Heart left ventricle (tissue), 16 donors: ENCODE results near the gene MTRF1L. TPM values are rescaled to one million over a fixed set of nuclear protein-coding genes. Genes with fewer than 3 reads are reported as not detected.
A peak's percentile ranks its signal among the peaks of the same experiment; 100 is the strongest.

Experiments used
- ATAC-seq, 4 donors: fragments of 200-7000 bp; cut with Tn5 transposase; one replicate each; pipeline ENCODE4 v1.9.1; 2020 to 2022; ENCODE audit warnings: moderate library complexity in 4 of 4, mild to moderate bottlenecking in 3 of 4, moderate number of reproducible peaks in 1 of 4
- DNase-seq, 5 donors: peaks; one replicate each; pipeline ENCODE4 v3.0.0-alpha.2; 2020
- H3K27ac ChIP-seq, 12 donors: fragments of 200-600 bp; sonication (generic) in 4 of 12; one replicate each; pipeline versions ENCODE4 v1.5.0 to v1.8.0; 2016 to 2022; ENCODE audit warnings: mild to moderate bottlenecking in 2 of 12
- H3K27me3 ChIP-seq, 9 donors: fragments of 200-600 bp; sonication (generic) in 2 of 9; one replicate each; pipeline versions ENCODE4 v1.5.1 to v1.8.0; 2016 to 2022; ENCODE audit warnings: mild to moderate bottlenecking in 3 of 9
- H3K36me3 ChIP-seq, 9 donors: fragments of 200-600 bp; sonication (generic) in 2 of 9; one replicate each; pipeline versions ENCODE4 v1.5.0 to v1.8.0; 2018 to 2022; ENCODE audit warnings: mild to moderate bottlenecking in 2 of 9
- H3K4me1 ChIP-seq, 12 donors: fragments of 200-600 bp; sonication (generic) in 4 of 12; one replicate each; pipeline versions ENCODE4 v1.5.0 to v1.8.0; 2016 to 2022; ENCODE audit warnings: mild to moderate bottlenecking in 3 of 12
- H3K4me3 ChIP-seq, 12 donors: fragments of 200-600 bp; sonication (generic) in 4 of 12; one replicate each; pipeline versions ENCODE4 v1.5.0 to v1.8.0; 2017 to 2022; ENCODE audit warnings: mild to moderate bottlenecking in 9 of 12, moderate library complexity in 4 of 12
- H3K9me3 ChIP-seq, 12 donors: fragments of 200-600 bp; sonication (generic) in 4 of 12; one replicate each; pipeline versions ENCODE4 v1.5.0 to v1.8.0; 2016 to 2022; ENCODE audit warnings: mild to moderate bottlenecking in 1 of 12
- CTCF ChIP-seq, 12 donors: fragments of 200-600 bp; sonication (generic) in 4 of 12; IDR thresholded peaks; one replicate each; pipeline versions ENCODE4 v1.5.0 to v1.8.0; 2018 to 2022; ENCODE audit warnings: antibody characterized with exemption in 12 of 12, mild to moderate bottlenecking in 5 of 12
- POLR2A ChIP-seq, 2 donors: fragments of 450-650 bp; IDR thresholded peaks; one replicate each; pipeline ENCODE4 v1.6.1; 2017; ENCODE audit warnings: antibody characterized with exemption in 2 of 2, mild to moderate bottlenecking in 2 of 2, moderate library complexity in 2 of 2
- WGBS, 4 donors: extraction: QIAGEN DNeasy Blood & Tissue Kit in 2 of 4; methylation state at CpG; one replicate each; pipeline versions ENCODE4 v1.1.5 to v1.1.7; 2013 to 2018; 5-methylcytosine and 5-hydroxymethylcytosine counted together
- intact Hi-C, 10 donors: fragments of 100-400 bp; cut with DNase I; formaldehyde crosslinking; loops; one replicate each; pipeline versions ENCODE4 v1.11.1 to v1.14.2; 2022
- long read RNA-seq, 3 donors: library from polyadenylated mRNA; unstranded; transcript quantifications; one replicate each; pipeline ENCODE4 v2.0.0, GENCODE V29; 2020 to 2021
- polyA plus RNA-seq, 2 donors: library from polyadenylated mRNA; stranded (reverse); fragments of 200-250 nt; gene quantifications; one replicate each; pipeline ENCODE4 v1.2.3, GENCODE V29; 2013
- total RNA-seq, 9 donors: library from RNA; depleted of rRNA in 2 of 9; stranded (reverse); fragments of >200 nt in 2 of 9; fragmentation: NEBNext Ultra II Directional in 3 of 9; extraction: Animal tissue kit (Norgen Biotek cat#: 25700) in 3 of 9; gene quantifications; one replicate each; pipeline versions ENCODE4 v1.1.0 to v1.2.4, GENCODE V29; 2016 to 2023
- donor health status: ischemic (EF 13 %, LVEDD 7.1; RV severe dilation, severe dysfunction).
- donor health status: healthy with polysubstance abuse.
- donor health status: DM: no; HTN: yes; CAD: no.
- donor health status: DM: no; HTN: no; CAD: no.
- donor health status: ischemic (EF 25% LVEDD 6.9; RV normal size, moderate dysfunction).
- donor health status: ischemic (EF 25% LVEDD 5.7; RV mildly dilated, moderate dysfunction).
- donor health status: healthy.
- donor health status: DM: yes; HTN: yes; CAD: no.
- donor health status: ischemic (EF 35%, LVEDD 5.7; RV mildly dilated, moderate dysfunction).
- donor health status: nonischemic (EF 11% LVEDD 7.7; RV severe dilation, severe dysfunction).
- donor health status: DM: yes; HTN: yes; CAD: no.
- donor health status: PGD.
- donor health status: ischemic (EF 29% LVEDD 5.4; RV normal size, mild dysfunction).
- donor health status: nonischemic (EF 23%, LVEDD 6.1; RV moderate dilation, normal function).

The MTRF1L gene
- total RNA-seq (10 to 100 TPM; 17.0 to 33.0 (median 22.7) TPM), polyA plus RNA-seq (10 to 100 TPM; 14.8 to 24.3 TPM)
- long read RNA-seq, donor 1, transcript MTRF1L-208 (7 exons, 3,651 nt): minor isoform, 17 of 53 reads
- long read RNA-seq, donor 1, transcript MTRF1L-203 (7 exons, 3,676 nt): major isoform, 22 of 53 reads
- long read RNA-seq, donor 1, partial matches to known transcripts: 0 of 53 reads
- long read RNA-seq, donor 1, other reads (novel, unspliced or antisense): 8 of 53 reads
- long read RNA-seq, donor 2, transcript MTRF1L-208 (7 exons, 3,651 nt): minor isoform, 46 of 176 reads
- long read RNA-seq, donor 2, transcript MTRF1L-203 (7 exons, 3,676 nt): major isoform, 68 of 176 reads
- long read RNA-seq, donor 2, transcript MTRF1L-202 (6 exons, 3,539 nt): minor isoform, 29 of 176 reads
- long read RNA-seq, donor 2, transcript MTRF1L-201 (6 exons, 3,431 nt): minor isoform, 7 of 176 reads
- long read RNA-seq, donor 2, partial matches to known transcripts: 2 of 176 reads
- long read RNA-seq, donor 2, other reads (novel, unspliced or antisense): 20 of 176 reads
- long read RNA-seq, donor 3, transcript MTRF1L-208 (7 exons, 3,651 nt): minor isoform, 18 of 61 reads
- long read RNA-seq, donor 3, transcript MTRF1L-203 (7 exons, 3,676 nt): major isoform, 21 of 61 reads
- long read RNA-seq, donor 3, transcript MTRF1L-202 (6 exons, 3,539 nt): minor isoform, 9 of 61 reads
- long read RNA-seq, donor 3, partial matches to known transcripts: 3 of 61 reads
- long read RNA-seq, donor 3, other reads (novel, unspliced or antisense): 8 of 61 reads

GRCh38 chr6:153002613-153003365 lies at the start of gene MTRF1L:
MTRF1L (minus strand) TSS chr6:153002709; CDS start chr6:153002685, 24 bp downstream.
- peak within 1 kb of the TSS; percentile 75 to 96 (median 90) for H3K27ac ChIP-seq
- no peaks in the 10 kb centered on the region for H3K9me3 ChIP-seq
- no peaks in the 10 kb centered on the region for H3K27me3 ChIP-seq
- WGBS, 4 donors: 0 to 1% (median 0%) methylated on average over 36 to 52 of the region's 52 CpGs
- H3K4me1 ChIP-seq: peaks cover 4 to 58% (median 31%) of the 10 kb centered on the region in 12 donors
- ATAC-seq (peak; percentile 97 to 99 (median 98)), DNase-seq (peak; percentile 94 to 97 (median 95))
- intact Hi-C loops: loop anchor here in 3 of 10 donors (1.0 to 2.0 kb wide), 3 partner anchors 18 to 20 kb away; partner anchors contain the start of gene FBXO5 (in 2 of the 3)
- H3K36me3 ChIP-seq: peaks cover 0 to 21% (median 7%) of the 10 kb centered on the region in 9 donors
- H3K4me3 ChIP-seq: peak within 1 kb of the TSS; percentile 60 to 89 (median 78)
- TF ChIP-seq POLR2A (IDR thresholded peaks at IDR 0.05): peak; percentile 26 to 82
- peak in 1 of 12 donors; percentile 25 for TF ChIP-seq CTCF (IDR thresholded peaks at IDR 0.05)

GRCh38 chr6:153051801-153052200 lies 49.3 kb upstream of the MTRF1L start:
- intact Hi-C loops: no loop called here

GRCh38 chr6:153048631-153049030 lies 46.1 kb upstream of the MTRF1L start:
- Histone ChIP-seq H3K27me3 (no peaks in the 10 kb centered on the region), H3K4me1 (no peaks in the 10 kb centered on the region), H3K9me3 (no peaks in the 10 kb centered on the region), H3K36me3 (no peaks in the 10 kb centered on the region), H3K4me3 (no peak overlapping the region), H3K27ac (no peak overlapping the region)
- TF ChIP-seq CTCF (IDR thresholded peaks at IDR 0.05) (no peak), POLR2A (IDR thresholded peaks at IDR 0.05) (no peak)
- ATAC-seq: no peak
- no peak for DNase-seq
- intact Hi-C loops: no loop called here
- WGBS, 4 donors: 94 to 96% (median 94%) methylated on average over 3 of the region's 3 CpGs

More at GRCh38 chr6:153051801-153052200, 49.3 kb upstream of the MTRF1L start:
- H3K4me3 ChIP-seq: no peak overlapping the region
- no peak for ATAC-seq
- no peaks in the 10 kb centered on the region for H3K9me3 ChIP-seq
- H3K27ac ChIP-seq: no peak overlapping the region
- no peak for TF ChIP-seq POLR2A (IDR thresholded peaks at IDR 0.05)
- TF ChIP-seq CTCF (IDR thresholded peaks at IDR 0.05): no peak
- no peaks in the 10 kb centered on the region for H3K4me1 ChIP-seq
- no peak for DNase-seq
- no peaks in the 10 kb centered on the region for H3K27me3 ChIP-seq
- no peaks in the 10 kb centered on the region for H3K36me3 ChIP-seq
